Activated B cell treated with CpG ODN at 0.5 μM for 24 hours (primary cell): Measurements from ENCODE around the gene MGP. TPM values are rescaled to one million over a fixed set of nuclear protein-coding genes. Genes with fewer than 3 reads are reported as not detected.

Source experiments
- ATAC-seq: fragments of 200-7000 bp; cut with Tn5 transposase; one replicate; pipeline ENCODE4 v1.10.0; 2021; ENCODE audit warnings: low read depth, mild to moderate bottlenecking, moderate library complexity
- CTCF ChIA-PET: fragments of 350-600 bp; sonication (Branson Sonifier 250); formaldehyde crosslinking; loops from one replicate; lab custom pipeline; 2021; ENCODE audit warnings: antibody characterized with exemption; lab: Charles Lee
- POLR2A ChIA-PET: fragments of 350-600 bp; sonication (Branson Sonifier 250); formaldehyde crosslinking; loops from one replicate; lab custom pipeline; 2021; ENCODE audit warnings: antibody characterized with exemption; lab: Charles Lee
- DNase-seq: peaks from one replicate; pipeline ENCODE4 v3.0.0; 2022
- H3K27ac Mint-ChIP-seq: one replicate; pipeline ENCODE4 v1.8.0; 2020; ENCODE audit warnings: mixed read lengths
- H3K27me3 Mint-ChIP-seq: one replicate; pipeline ENCODE4 v1.8.0; 2021; ENCODE audit warnings: mixed read lengths
- H3K36me3 Mint-ChIP-seq: one replicate; pipeline ENCODE4 v1.8.0; 2021; ENCODE audit warnings: low read depth, mixed read lengths
- H3K4me1 Mint-ChIP-seq: one replicate; pipeline ENCODE4 v1.8.0; 2021; ENCODE audit warnings: mixed read lengths
- H3K4me3 Mint-ChIP-seq: one replicate; pipeline ENCODE4 v1.8.0; 2020; ENCODE audit warnings: mild to moderate bottlenecking, mixed read lengths
- H3K9me3 Mint-ChIP-seq: one replicate; pipeline ENCODE4 v1.8.0; 2020; ENCODE audit warnings: mixed read lengths
- CTCF ChIP-seq: fragments of 200-600 bp; IDR thresholded peaks from one replicate; pipeline ENCODE4 v1.8.0; 2022; ENCODE audit warnings: antibody characterized with exemption, mild to moderate bottlenecking
- intact Hi-C: fragments of 100-400 bp; cut with micrococcal nuclease; formaldehyde crosslinking; loops from one replicate; pipeline ENCODE4 v1.15.1; 2024
- total RNA-seq: library from RNA; stranded (reverse); gene quantifications from 2 replicates; pipeline ENCODE4 v1.2.3, GENCODE V29; 2022

MGP gene
- total RNA-seq, 1 donor from 2014 or later = not detected

GRCh38 chr12:14904854-14905253 is 19.2 kb upstream of the MGP start:
- ATAC-seq = no peak
- DNase-seq = no peak
- POLR2A ChIA-PET = no interaction called here
- intact Hi-C loops = no loop called here
- Mint-ChIP-seq H3K4me3 (no peak overlapping the region), H3K27ac (no peak overlapping the region), H3K9me3 (no peaks in the 10 kb centered on the region), H3K4me1 (peaks cover 2% of the 10 kb centered on the region), H3K27me3 (no peaks in the 10 kb centered on the region), H3K36me3 (peaks cover 4% of the 10 kb centered on the region)
- CTCF ChIA-PET = no interaction called here
- no peak for TF ChIP-seq CTCF

- Mint-ChIP-seq H3K9me3 (no peaks in the 10 kb centered on the region), H3K36me3 (peaks cover 2% of the 10 kb centered on the region), H3K27ac (no peak overlapping the region), H3K4me1 (peaks cover 2% of the 10 kb centered on the region), H3K27me3 (no peaks in the 10 kb centered on the region), H3K4me3 (no peak overlapping the region)
- ATAC-seq (no peak), DNase-seq (no peak)
- ChIA-PET CTCF (no interaction called here), POLR2A (no interaction called here)
- no peak for TF ChIP-seq CTCF
- intact Hi-C loops = no loop called here
Observed at GRCh38 chr12:14903386-14904098, 17.9 kb upstream of the MGP start.

- Mint-ChIP-seq H3K27me3 (no peaks in the 10 kb centered on the region), H3K4me3 (no peak overlapping the region), H3K4me1 (peaks cover 2% of the 10 kb centered on the region), H3K9me3 (no peaks in the 10 kb centered on the region), H3K27ac (no peak overlapping the region), H3K36me3 (peaks cover 2% of the 10 kb centered on the region)
- ChIA-PET CTCF (no interaction called here), POLR2A (interaction anchor here (0.7 kb wide), 2 partner anchors 11 to 13 kb away, joined by 3 to 6 read pairs; no protein-coding TSS in a partner anchor)
- no peak for TF ChIP-seq CTCF
- no peak for DNase-seq
- intact Hi-C loops = no loop called here
- no peak for ATAC-seq
Observed at GRCh38 chr12:14902465-14902864, 16.8 kb upstream of the MGP start.

- Mint-ChIP-seq H3K4me1 (peaks cover 2% of the 10 kb centered on the region), H3K27ac (no peak overlapping the region), H3K27me3 (no peaks in the 10 kb centered on the region), H3K36me3 (no peaks in the 10 kb centered on the region), H3K9me3 (no peaks in the 10 kb centered on the region), H3K4me3 (no peak overlapping the region)
- ATAC-seq = no peak
- no peak for DNase-seq
- no peak for TF ChIP-seq CTCF
- CTCF ChIA-PET = no interaction called here
- POLR2A ChIA-PET = no interaction called here
- intact Hi-C loops = no loop called here
Observed at GRCh38 chr12:14901228-14901562, 15.5 kb upstream of the MGP start.

GRCh38 chr12:14900521-14901227 is 15.0 kb upstream of the MGP start:
- intact Hi-C loops = no loop called here
- H3K4me3 Mint-ChIP-seq = no peak overlapping the region
- no peaks in the 10 kb centered on the region for H3K36me3 Mint-ChIP-seq
- peaks cover 2% of the 10 kb centered on the region for H3K4me1 Mint-ChIP-seq
- no peaks in the 10 kb centered on the region for H3K27me3 Mint-ChIP-seq
- ChIA-PET CTCF (no interaction called here), POLR2A (no interaction called here)
- no peaks in the 10 kb centered on the region for H3K9me3 Mint-ChIP-seq
- no peak for TF ChIP-seq CTCF
- DNase-seq (no peak), ATAC-seq (no peak)
- H3K27ac Mint-ChIP-seq = no peak overlapping the region
